Osteocyte (in vitro differentiated cells): ENCODE measurements around the gene RPL34. TPM values are rescaled to one million over a fixed set of nuclear protein-coding genes. Genes with fewer than 3 reads are reported as not detected.
A peak's percentile ranks its signal among the peaks of the same experiment; 100 is the strongest.

Experiments used
- DNase-seq: peaks from one replicate; pipeline ENCODE4 v3.0.0; 2021; ENCODE audit warnings: mixed read lengths; ENCODE audit not compliant: unreplicated experiment; ENCODE audit errors: extremely low spot score
- H3K27ac Mint-ChIP-seq: one replicate; pipeline ENCODE4 v1.8.0; 2021; ENCODE audit warnings: mild to moderate bottlenecking, mixed read lengths; ENCODE audit not compliant: unreplicated experiment
- H3K27me3 Mint-ChIP-seq: one replicate; pipeline ENCODE4 v1.8.0; 2021; ENCODE audit warnings: mixed read lengths; ENCODE audit not compliant: unreplicated experiment
- H3K36me3 Mint-ChIP-seq: one replicate; pipeline ENCODE4 v1.8.0; 2021; ENCODE audit warnings: mixed read lengths; ENCODE audit not compliant: unreplicated experiment
- H3K4me1 Mint-ChIP-seq: one replicate; pipeline ENCODE4 v1.8.0; 2021; ENCODE audit warnings: mixed read lengths; ENCODE audit not compliant: unreplicated experiment
- H3K4me3 Mint-ChIP-seq: one replicate; pipeline ENCODE4 v1.8.0; 2021; ENCODE audit warnings: mild to moderate bottlenecking, moderate library complexity, mixed read lengths; ENCODE audit not compliant: unreplicated experiment
- H3K9me3 Mint-ChIP-seq: one replicate; pipeline ENCODE4 v1.8.0; 2021; ENCODE audit warnings: mixed read lengths; ENCODE audit not compliant: unreplicated experiment
- CTCF ChIP-seq: fragments of 200-600 bp; sonication (generic); IDR thresholded peaks from 2 replicates; pipeline ENCODE4 v1.5.0; 2021; ENCODE audit warnings: antibody characterized with exemption, mild to moderate bottlenecking, moderate library complexity
- total RNA-seq: library from RNA; stranded (reverse); gene quantifications from 2 replicates; pipeline ENCODE4 v1.2.1, GENCODE V29; 2021

RPL34 gene
- total RNA-seq, 1 donor from 2014 or later, result 1,029 TPM

DNA sequence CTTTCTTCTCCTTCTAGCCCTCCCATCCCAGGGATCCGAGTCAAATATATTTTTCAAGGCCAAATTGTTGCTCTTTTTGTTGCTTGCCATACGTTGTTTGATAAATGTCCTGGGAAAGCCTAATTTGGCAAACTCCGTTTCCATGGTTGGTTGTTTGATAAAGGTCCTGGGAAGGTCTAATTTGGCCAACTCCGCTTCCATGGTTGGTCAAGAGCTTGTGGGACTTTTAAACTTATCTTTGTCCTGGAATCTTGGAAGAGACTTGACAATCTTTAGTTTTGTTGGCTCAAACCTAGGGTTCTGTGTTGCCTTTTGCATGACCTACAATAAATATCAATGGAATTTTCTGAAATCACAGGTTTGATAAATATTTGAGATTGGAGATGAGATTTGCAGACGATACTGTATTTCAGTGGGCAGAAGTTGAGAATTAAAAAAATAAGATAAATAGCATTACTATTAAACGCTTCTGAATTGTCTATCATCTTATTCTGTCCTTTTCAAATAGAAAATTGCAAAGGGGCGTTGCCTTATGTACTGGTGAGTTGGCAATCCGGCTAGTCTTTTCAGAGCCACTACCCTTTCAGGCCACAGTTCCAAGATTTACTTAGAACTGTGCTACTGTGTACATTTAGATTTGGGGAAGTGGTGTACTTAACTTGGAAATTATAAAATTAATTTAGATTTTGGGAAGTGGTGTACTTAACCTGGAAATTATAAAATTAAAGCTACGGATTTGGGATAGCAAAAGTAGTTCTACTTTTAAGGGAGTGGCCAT lies 30.8 kb downstream of the RPL34 start:
- DNase-seq, result no peak
- Mint-ChIP-seq H3K27me3 (no peaks in the 10 kb centered on the region), H3K4me1 (peaks cover 38% of the 10 kb centered on the region), H3K9me3 (no peaks in the 10 kb centered on the region), H3K27ac (peak overlapping the region; percentile 94), H3K4me3 (peak overlapping the region; percentile 86), H3K36me3 (peaks cover 11% of the 10 kb centered on the region)
- no peak for TF ChIP-seq CTCF

DNA sequence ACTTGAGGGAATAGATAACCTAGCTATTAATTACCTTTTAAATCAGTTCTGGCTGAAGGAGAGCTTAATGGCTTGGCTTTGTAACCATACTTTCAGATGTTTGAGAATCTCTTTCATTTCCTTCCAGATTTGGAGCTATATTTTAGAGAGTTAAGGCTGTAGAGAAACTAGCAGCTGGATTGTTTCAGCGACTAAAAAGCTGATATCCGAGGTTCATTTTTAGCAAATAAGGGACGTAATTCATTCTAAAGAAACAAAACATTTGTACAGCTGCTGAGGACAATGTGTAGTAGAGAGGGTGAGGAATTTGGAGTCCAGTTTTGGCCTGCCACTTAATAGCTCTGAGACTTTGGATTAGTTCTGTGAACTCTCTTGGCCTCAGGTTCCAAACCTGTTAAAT lies 42.3 kb downstream of the RPL34 start:
- Mint-ChIP-seq H3K27ac (no peak overlapping the region), H3K4me3 (no peak overlapping the region), H3K36me3 (peaks cover 60% of the 10 kb centered on the region), H3K9me3 (no peaks in the 10 kb centered on the region), H3K27me3 (no peaks in the 10 kb centered on the region), H3K4me1 (no peaks in the 10 kb centered on the region)
- no peak for TF ChIP-seq CTCF
- no peak for DNase-seq

DNA sequence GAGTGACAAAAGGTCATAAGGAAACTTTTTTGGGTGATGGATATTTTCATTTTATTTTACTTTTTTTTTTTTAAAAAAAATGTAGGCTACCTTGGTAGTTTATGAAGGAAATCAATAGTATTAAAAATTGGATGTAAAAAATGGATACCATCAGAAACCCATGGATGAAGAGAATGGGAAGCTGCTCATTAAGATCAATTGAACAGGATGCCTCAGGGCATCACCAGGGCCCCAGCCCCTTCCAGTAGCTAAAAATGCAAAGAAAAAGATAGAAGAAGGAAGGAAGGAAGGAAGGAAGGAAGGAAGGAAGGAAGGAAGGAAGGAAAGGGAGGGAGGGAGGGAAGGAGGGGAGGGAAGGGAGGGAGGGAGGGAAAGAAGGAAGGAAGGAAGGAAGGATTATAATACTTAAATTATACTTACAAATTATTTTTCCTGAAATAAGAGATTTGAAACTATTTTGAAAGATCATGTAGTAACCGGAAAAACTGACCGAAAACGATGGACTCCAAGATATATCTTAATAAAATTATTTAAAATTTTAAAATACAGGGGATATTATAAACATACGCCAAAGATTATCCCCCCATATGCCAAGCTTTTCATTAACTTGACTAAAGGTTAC lies 54.1 kb downstream of the RPL34 start:
- Mint-ChIP-seq H3K4me1 (no peaks in the 10 kb centered on the region), H3K27ac (no peak overlapping the region), H3K4me3 (no peak overlapping the region), H3K27me3 (no peaks in the 10 kb centered on the region), H3K36me3 (peaks cover 37% of the 10 kb centered on the region), H3K9me3 (no peaks in the 10 kb centered on the region)
- DNase-seq, result no peak
- no peak for TF ChIP-seq CTCF

Other genes with a start within 250 kb of the RPL34 start
- gene OSTC, start 30.0 kb downstream of the RPL34 start, total RNA-seq, result 222 and 235 TPM in 2 replicates
- gene ETNPPL, start 142.5 kb downstream of the RPL34 start, total RNA-seq, result not detected in 2 replicates